HEK293 (cell line): Measurements from ENCODE around the gene VPS33A.

Experiments used
- CTCF ChIA-PET: fragments of 350-600 bp; formaldehyde crosslinking; extraction: SDS; loops from one replicate; lab custom pipeline; 2021; ENCODE audit warnings: antibody characterized with exemption; lab: Yijun Ruan, JAX
- POLR2A ChIA-PET: fragments of 300-600 bp; formaldehyde crosslinking; extraction: SDS; loops from one replicate; lab custom pipeline; 2020; ENCODE audit warnings: antibody characterized with exemption, inconsistent platforms; lab: Yijun Ruan, JAX
- H3K27ac ChIP-seq: fragments of 200-500 bp; sonication (Bioruptor generic); 2 replicates; pipeline ENCODE4 v1.5.1; 2014; ENCODE audit warnings: low read depth, low read length, control low read depth, inconsistent platforms; ENCODE audit errors: extremely low read depth
- H3K36me3 ChIP-seq, 2 experiments: fragments of 200-500 bp in 1 of 2; sonication (Bioruptor generic) in 1 of 2; 1 replicate in 1 of 2; 2 replicates in 1 of 2; pipeline ENCODE4 v1.5.1; 2014 to 2017; ENCODE audit warnings: inconsistent platforms in 2 of 2, low read length in 2 of 2; ENCODE audit not compliant: control insufficient read depth in 2 of 2, insufficient read depth in 1 of 2
- H3K4me1 ChIP-seq: fragments of 200-500 bp; sonication (Bioruptor generic); 2 replicates; pipeline ENCODE4 v1.5.1; 2014; ENCODE audit warnings: mild to moderate bottlenecking, low read length, inconsistent platforms; ENCODE audit not compliant: control insufficient read depth, insufficient read depth
- H3K4me3 ChIP-seq: 2 replicates; pipeline ENCODE4 v1.5.1; 2011; ENCODE audit warnings: low read depth, mild to moderate bottlenecking, control low read depth, low read length, moderate library complexity
- H3K9me3 ChIP-seq: fragments of 200-500 bp; sonication (Bioruptor generic); 2 replicates; pipeline ENCODE4 v1.5.1; 2014; ENCODE audit warnings: low read depth, low read length, inconsistent platforms; ENCODE audit not compliant: control insufficient read depth, insufficient read depth
- BCL11B ChIP-seq: fragments of 450-650 bp; formaldehyde crosslinking; IDR thresholded peaks from 2 replicates; pipeline ENCODE4 v1.5.1; 2016; ENCODE audit warnings: low read depth, missing biosample characterization, missing genetic modification characterization
- GLI2 ChIP-seq: fragments of 450-650 bp; formaldehyde crosslinking; IDR thresholded peaks from 2 replicates; pipeline ENCODE4; 2017; ENCODE audit warnings: missing biosample characterization, missing genetic modification characterization, low read depth, borderline replicate concordance
- HIC1 ChIP-seq: fragments of 450-650 bp; formaldehyde crosslinking; IDR thresholded peaks from 2 replicates; pipeline ENCODE4 v1.5.1; 2016; ENCODE audit warnings: missing biosample characterization, missing genetic modification characterization
- KLF1 ChIP-seq: fragments of 450-650 bp; formaldehyde crosslinking; IDR thresholded peaks from 2 replicates; pipeline ENCODE4 v1.5.1; 2016; ENCODE audit warnings: missing biosample characterization, missing genetic modification characterization
- ZBTB21 ChIP-seq: fragments of 450-650 bp; formaldehyde crosslinking; IDR thresholded peaks from 2 replicates; pipeline ENCODE4 v1.5.1; 2017; ENCODE audit warnings: missing biosample characterization, missing genetic modification characterization
- ZNF121 ChIP-seq: fragments of 450-650 bp; formaldehyde crosslinking; IDR thresholded peaks from 2 replicates; pipeline ENCODE4 v1.5.1; 2016; ENCODE audit warnings: missing biosample characterization, missing genetic modification characterization
- ZNF138 ChIP-seq: fragments of 450-650 bp; formaldehyde crosslinking; IDR thresholded peaks from 2 replicates; pipeline ENCODE4 v1.5.1; 2016; ENCODE audit warnings: missing biosample characterization, missing genetic modification characterization, borderline replicate concordance
- ZNF175 ChIP-seq: fragments of 450-650 bp; formaldehyde crosslinking; IDR thresholded peaks from 2 replicates; pipeline ENCODE4 v1.5.1; 2016; ENCODE audit warnings: missing biosample characterization, missing genetic modification characterization
- ZNF221 ChIP-seq: fragments of 450-650 bp; formaldehyde crosslinking; IDR thresholded peaks from 2 replicates; pipeline ENCODE4 v1.5.1; 2017; ENCODE audit warnings: missing biosample characterization, missing genetic modification characterization, borderline replicate concordance
- ZNF398 ChIP-seq: fragments of 450-650 bp; formaldehyde crosslinking; IDR thresholded peaks from 2 replicates; pipeline ENCODE4 v1.5.1; 2017; ENCODE audit warnings: missing biosample characterization, missing genetic modification characterization
- ZNF776 ChIP-seq: fragments of 450-650 bp; formaldehyde crosslinking; IDR thresholded peaks from 2 replicates; pipeline ENCODE4 v1.5.0; 2017; ENCODE audit warnings: missing biosample characterization, missing genetic modification characterization, borderline replicate concordance
- ZNF777 ChIP-seq: fragments of 450-650 bp; formaldehyde crosslinking; IDR thresholded peaks from 2 replicates; pipeline ENCODE4 v1.5.1; 2017; ENCODE audit warnings: missing biosample characterization, missing genetic modification characterization, borderline replicate concordance
- ZNF791 ChIP-seq: fragments of 450-650 bp; formaldehyde crosslinking; IDR thresholded peaks from 2 replicates; pipeline ENCODE4 v1.5.1; 2016; ENCODE audit warnings: missing biosample characterization, missing genetic modification characterization

Gene VPS33A

GRCh38 chr12:122312926-122313325 is 46.6 kb upstream of the VPS33A start:
- TF ChIP-seq ZNF138 (tag by site-specific recombination) (no peak), BCL11B (tag by site-specific recombination) (no peak), ZNF398 (tag by site-specific recombination) (no peak), ZNF791 (tag by site-specific recombination) (no peak), ZNF776 (tag by site-specific recombination) (no peak), ZNF121 (tag by site-specific recombination) (no peak), ZBTB21 (tag by site-specific recombination) (no peak)
- TF ChIP-seq, all 188 proteins: peak for 0
- ChIA-PET POLR2A (no interaction called here), CTCF (no interaction called here)
- Histone ChIP-seq H3K4me1 (no peaks in the 10 kb centered on the region), H3K9me3 (no peaks in the 10 kb centered on the region), H3K4me3 (no peak overlapping the region), H3K27ac (no peak overlapping the region), H3K36me3 (peaks cover 7 to 36% of the 10 kb centered on the region in 2 experiments)

- Histone ChIP-seq H3K4me3 (no peak overlapping the region), H3K36me3 (peaks cover 7 to 32% of the 10 kb centered on the region in 2 experiments), H3K27ac (no peak overlapping the region), H3K4me1 (no peaks in the 10 kb centered on the region), H3K9me3 (no peaks in the 10 kb centered on the region)
- ChIA-PET POLR2A (no interaction called here), CTCF (interaction anchor here (0.5 to 1.2 kb wide), 3 partner anchors 20 to 54 kb away, joined by 3 to 4 read pairs (median 3); no protein-coding TSS in a partner anchor)
- no peak for TF ChIP-seq ZNF175 (tag by site-specific recombination)
- TF ChIP-seq ZNF221, result no peak
These were observed 45.4 kb upstream of the VPS33A start for GRCh38 chr12:122311696-122312095.

GRCh38 chr12:122310626-122311333 is 44.5 kb upstream of the VPS33A start:
- Histone ChIP-seq H3K9me3 (no peaks in the 10 kb centered on the region), H3K4me3 (no peak overlapping the region), H3K27ac (no peak overlapping the region), H3K4me1 (no peaks in the 10 kb centered on the region), H3K36me3 (peaks cover under 1 to 25% of the 10 kb centered on the region in 2 experiments; a peak in 2 of 3 replicates)
- TF ChIP-seq HIC1 (tag by site-specific recombination) (no peak), ZNF777 (tag by site-specific recombination) (no peak), KLF1 (tag by site-specific recombination) (no peak), GLI2 (tag by site-specific recombination) (no peak)
- CTCF ChIA-PET, result interaction anchor here (1.2 kb wide), 2 partner anchors 21 to 25 kb away, joined by 3 read pairs; no protein-coding TSS in a partner anchor
- POLR2A ChIA-PET, result no interaction called here
